ENCODE results near the gene TALDO1. TPM values are rescaled to one million over a fixed set of nuclear protein-coding genes. Genes with fewer than 3 reads are reported as not detected.

Gene TALDO1
- total and polyA plus RNA-seq, 2 of the 8 experiments (the other 6 are each of a cell fraction or from before 2014, with no cell fraction given), result 265 to 308 TPM

GRCh38 chr11:727859-728748 is 19.2 kb upstream of the TALDO1 start (continued):
- TF ChIP-seq CHD7 (IDR thresholded peaks at IDR 0.05; ENCODE audit: insufficient replicate concordance, low read length) (no peak), YY1 (IDR thresholded peaks at IDR 0.05; ENCODE audit: low read depth, low read length) (peak; percentile 39; the same call in 1 of the 2 replicates), EZH2 (IDR thresholded peaks at IDR 0.05; ENCODE audit: low read depth, low read length, severe bottlenecking) (no peak), ZNF274 (IDR thresholded peaks at IDR 0.05; ENCODE audit: borderline replicate concordance, extremely low read depth, low read length) (no peak), SP4 (IDR thresholded peaks at IDR 0.05; ENCODE audit: low read length) (0 out of 2 replicates have a peak, but pooled peaks have one; percentile 28), KDM1A (IDR thresholded peaks at IDR 0.05; ENCODE audit: borderline replicate concordance, low read length) (no peak), CHD2 (IDR thresholded peaks at IDR 0.05; ENCODE audit: low read length) (no peak), CHD1 (IDR thresholded peaks at IDR 0.05; ENCODE audit: low read depth, low read length) (no peak), TCF12 (IDR thresholded peaks at IDR 0.05; ENCODE audit: low read depth, low read length) (0 out of 2 replicates have a peak, but pooled peaks have one; percentile 31), HDAC2 (IDR thresholded peaks at IDR 0.05; ENCODE audit: borderline replicate concordance in 1 of 2, low read depth in 2 of 2, low read length in 2 of 2) (no peak)

Measured in H1 (cell line).